NCI-H2227 treated with DMSO at 0.1 percent for 48 hours (cell line): ENCODE measurements around the gene ASAP3.
A peak's percentile ranks its signal among the peaks of the same experiment; 100 is the strongest.

Experiments
- DNase-seq: peaks from one replicate; lab custom pipeline; 2025; lab: John Stamatoyannopoulos, UW

ASAP3 gene

DNA sequence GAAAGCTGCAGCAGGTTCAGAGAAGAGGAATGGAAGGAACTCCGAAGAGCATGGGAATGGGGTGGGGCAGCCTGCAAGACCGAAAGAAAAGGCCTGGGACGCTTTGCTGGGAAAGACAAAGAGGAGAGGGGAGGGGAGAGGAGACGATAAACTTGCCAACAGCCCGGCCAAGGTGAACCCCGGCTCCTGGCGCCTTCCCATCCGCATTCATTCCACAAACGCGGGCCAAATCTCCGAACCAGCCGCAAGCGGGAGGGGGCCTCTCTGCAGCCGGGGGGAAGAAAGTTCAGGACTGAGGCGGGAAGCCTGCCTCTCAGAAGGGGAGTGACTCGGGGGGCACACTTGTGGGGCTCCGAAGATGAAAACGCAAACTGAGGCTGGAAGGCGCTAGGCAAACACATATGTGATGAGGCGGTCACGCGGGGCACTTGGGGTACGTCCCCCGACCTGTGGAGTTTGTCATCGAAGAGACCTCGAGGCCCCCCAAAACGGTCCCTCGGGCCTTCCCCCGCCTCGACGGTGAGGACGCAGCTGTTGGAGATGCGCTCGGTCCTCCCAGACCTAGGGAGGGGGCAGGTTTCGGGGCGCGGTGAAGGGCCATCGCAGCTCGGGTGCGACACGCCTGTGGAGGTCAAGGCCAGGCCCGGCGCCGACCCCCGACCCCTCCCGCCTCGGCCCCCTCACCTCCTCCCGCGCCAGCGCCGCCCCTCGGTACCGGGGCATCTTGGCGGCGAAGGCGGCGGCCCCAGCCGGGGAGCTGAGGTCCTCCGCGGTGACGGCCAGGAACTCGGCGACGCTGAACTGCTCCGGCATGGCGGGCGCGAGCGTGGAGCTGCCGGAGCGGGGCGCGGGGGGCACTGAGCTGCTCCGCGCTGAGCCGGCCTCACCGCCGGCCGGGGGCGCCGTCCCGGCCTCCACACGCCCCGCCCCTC, at the start of gene ASAP3:
ASAP3 (minus strand) TSS at position 859 of the 932 bp plus-strand sequence; CDS start at position 813, 46 bp downstream.
- no peak for DNase-seq

DNA sequence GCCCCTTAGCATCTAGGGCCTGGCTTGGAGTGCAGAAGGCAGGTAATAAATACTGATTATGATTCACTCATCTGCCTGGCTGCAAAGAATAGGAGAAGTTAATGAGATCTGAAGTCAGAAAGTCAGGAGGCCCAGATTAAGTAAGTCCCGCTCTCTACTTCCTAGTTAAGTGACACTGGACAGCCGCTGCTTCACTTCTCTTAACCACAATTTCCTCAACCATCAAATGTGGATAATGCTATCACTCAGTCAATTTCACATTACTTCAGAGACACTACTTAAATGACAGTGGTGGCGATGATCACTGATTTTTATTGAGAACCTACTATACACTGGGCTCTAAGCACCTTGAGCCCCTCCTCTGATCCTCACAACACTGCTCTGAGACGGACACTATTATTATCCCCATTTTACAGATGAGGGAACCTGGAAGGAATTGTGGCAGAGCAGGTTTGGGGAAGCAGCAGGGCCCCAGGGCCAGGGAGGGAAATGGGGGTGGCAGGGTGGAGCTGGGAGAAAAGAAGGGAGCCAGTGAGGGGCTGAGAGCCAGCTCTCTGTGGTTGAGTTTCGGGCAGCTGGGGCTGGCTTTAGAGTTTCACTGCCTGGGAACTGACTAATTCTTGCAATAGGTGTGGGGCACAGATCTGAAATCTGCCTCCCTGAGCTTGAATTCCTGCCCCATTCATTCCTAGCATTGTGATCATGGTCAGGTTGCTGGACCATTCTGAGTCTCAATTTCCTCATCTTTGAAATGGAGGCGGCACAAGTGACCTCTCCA, 49.5 kb upstream of the ASAP3 start:
- no peak for DNase-seq

DNA sequence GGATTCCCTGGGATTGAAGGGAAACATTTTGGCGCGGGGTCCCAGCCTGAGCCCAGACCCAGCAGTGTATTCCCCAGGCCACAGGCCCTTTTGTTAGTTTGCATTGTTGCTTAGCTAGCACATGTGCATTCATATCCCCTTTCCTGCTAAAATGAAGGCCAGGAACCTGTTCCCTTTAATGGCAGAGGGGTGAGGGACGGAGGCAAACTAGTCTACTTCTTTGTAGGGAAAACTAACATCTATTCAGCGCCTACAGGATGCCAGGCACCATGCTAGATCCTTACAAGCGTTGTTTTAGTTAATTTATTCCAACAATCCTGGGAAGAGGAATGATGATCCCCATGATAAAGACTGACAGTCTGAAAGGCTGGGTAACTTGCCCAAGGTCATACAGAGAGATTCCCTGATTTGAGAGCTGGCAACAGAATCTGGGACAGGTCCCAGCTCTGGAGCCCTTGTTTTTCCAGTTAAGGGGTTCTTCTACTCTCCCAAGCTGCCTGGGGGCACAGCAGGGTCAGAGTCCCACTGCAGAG, 47.6 kb upstream of the ASAP3 start:
- DNase-seq, result no peak

GRCh38 chr1:23530747-23531561, 47.0 kb upstream of the ASAP3 start, which contains the start of gene E2F2:
E2F2 (minus strand) TSS chr1:23531233; CDS start chr1:23530793, 440 bp downstream.
- peak; percentile 86 for DNase-seq

DNA sequence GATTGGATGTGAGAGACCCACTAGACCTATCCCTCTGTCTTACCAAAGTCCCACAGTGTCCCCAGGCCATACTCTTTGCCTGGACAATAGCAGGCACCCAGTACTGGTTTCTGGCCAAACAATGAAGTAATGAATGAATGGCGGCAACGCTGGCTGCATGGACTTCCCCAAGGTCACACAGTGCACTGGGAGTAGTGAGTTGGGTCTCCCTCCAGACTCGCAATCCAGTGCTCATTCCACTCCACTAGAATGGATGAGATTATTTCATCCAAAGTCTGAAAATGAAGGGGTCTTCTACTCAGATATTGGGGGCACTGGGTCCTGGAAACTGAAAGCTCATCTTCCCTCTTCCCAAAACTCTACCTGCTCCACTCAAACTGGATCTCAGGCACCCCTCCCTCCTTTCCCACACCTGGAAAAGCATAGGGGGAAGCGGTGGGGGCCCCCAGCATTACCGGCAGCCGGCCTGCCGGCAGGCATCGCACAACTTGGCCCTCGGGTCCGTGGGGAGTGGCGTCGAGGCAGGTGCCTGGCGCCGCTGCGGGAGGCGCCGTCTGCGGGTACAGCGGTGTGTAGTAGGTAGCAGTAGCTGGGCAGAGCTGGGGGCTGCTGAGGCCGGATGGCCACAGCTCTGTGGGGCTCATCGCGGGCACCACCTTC, 46.2 kb upstream of the ASAP3 start:
- no peak for DNase-seq

- no peak for DNase-seq
Measured at GRCh38 chr1:23529146-23530086, 45.4 kb upstream of the ASAP3 start.

DNA sequence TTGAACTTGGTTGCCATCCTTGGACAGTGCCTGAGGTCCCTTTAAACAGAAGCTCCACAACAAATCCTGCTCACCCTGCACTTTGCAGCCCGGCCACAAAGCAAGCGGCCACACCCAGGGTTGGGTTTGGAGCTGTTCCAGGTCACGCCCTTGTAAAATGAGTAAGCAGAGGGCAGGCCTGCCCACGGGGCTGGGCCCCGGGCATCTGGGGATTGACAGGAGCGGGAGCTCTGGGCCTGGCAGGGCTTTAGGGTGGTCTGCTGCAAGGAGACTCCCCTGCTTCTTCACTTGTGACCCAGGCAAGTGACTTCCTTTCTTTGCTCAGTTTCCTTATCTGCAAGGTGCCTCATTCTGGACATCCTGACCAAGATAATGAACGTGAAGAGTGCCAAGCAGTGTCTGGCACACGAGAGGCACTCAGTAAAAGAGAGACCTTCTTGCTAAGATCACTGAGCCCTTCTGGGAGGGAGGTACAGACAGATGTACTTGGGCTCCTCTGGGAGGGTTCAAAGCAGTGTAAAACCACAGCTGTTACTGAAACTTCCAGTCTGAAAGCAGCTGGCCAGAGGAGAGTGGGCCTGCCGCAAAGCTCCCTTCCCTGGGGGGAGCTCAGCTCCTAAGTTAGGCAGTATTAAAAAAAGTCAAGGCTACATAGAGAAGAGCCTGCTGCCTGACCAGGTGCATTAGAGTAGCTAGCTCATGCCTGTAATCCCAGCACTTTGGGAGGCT, 44.4 kb upstream of the ASAP3 start:
- no peak for DNase-seq

- DNase-seq, result no peak
Measured at GRCh38 chr1:23527900-23528249, 43.9 kb upstream of the ASAP3 start.

DNA sequence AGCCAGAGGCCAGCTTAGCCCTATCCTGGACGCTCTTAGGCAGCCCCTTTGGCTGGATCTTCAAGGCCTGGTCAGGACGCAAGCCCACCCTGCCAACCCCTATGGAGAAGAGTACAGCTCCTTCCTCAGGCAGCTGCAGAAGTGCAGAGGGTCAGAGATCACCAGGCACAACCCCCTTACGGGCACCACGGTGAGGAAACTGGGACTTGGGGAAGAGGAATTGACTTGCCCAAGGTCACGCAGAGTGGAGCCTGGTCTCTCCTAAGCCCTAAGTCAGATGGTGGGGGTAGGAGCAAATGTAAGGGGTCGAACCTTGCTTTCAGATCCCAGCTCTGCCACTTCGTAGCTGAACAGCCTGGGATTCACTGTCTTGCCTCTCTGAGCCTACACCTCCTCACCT, 43.4 kb upstream of the ASAP3 start:
- no peak for DNase-seq

DNA sequence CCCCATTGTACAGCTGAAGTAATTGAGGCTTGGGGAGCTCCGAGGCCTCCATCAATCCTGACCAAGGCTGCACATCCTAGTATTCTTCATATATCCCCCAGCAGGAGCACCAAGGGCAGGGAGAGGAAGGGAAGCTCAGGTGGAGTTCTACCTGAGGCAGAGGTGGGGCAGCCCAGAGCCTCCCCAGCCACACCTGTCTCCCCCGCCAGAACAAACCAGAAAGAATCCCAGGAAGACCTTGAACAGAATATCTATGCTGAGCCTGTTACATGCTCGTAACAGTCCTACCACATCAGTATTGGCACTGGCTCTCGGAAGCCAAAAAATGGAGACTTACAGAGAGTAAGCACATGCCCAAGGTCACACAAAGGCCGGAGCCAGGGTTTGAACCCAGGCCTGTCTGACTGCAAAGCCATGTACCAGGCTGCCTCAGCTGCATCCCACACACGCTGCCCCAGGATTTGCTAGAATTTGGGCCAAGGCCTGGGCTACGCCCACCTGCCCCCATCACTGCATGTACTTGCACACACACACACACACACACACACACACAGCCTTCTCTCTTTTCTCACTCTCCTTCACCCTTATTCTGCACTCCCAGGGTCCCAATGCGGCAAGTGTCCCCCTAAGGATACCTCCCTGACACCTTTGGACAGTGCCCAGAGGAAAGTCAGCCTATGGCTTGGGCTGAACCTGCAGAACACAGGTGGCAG, 42.5 kb upstream of the ASAP3 start:
- DNase-seq, result no peak

DNA sequence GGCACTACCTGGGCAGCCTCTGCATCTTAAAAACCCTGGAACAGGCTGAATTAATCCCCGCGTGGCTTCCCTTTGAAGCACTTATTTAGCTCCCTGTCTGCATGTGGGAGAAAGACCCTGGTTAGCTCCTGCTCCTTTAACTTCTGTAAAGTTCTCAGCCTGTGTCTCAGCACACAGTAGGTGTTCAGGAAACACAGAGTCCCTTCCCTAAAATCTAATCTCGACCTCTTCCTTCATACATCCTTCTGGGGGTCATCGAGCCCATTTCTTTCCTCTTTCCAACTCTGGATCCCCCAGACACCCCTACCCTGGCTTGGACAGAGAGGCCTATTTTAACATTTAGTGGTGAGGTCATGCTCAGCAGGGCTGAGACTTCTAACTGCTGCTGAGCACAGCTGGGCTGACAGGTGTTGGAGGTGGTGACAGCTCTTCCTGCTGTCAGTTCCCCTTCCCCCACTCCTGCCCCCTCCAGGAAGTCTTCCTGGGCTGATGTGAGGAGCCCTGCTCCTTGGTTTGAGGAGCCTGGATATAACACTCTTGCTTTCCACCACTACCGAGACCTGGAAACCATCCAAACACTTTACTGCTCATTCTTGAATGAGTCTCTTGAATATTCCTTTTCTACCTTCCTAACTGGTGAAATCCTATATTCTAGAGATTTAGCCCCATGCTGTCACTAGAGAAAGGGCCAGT, 41.7 kb upstream of the ASAP3 start:
- no peak for DNase-seq

GRCh38 chr1:23524716-23525401, 40.9 kb upstream of the ASAP3 start:
- DNase-seq, result no peak

GRCh38 chr1:23524163-23524562, 40.2 kb upstream of the ASAP3 start:
- DNase-seq, result no peak

GRCh38 chr1:23522244-23522982, 38.4 kb upstream of the ASAP3 start:
- DNase-seq, result no peak

DNA sequence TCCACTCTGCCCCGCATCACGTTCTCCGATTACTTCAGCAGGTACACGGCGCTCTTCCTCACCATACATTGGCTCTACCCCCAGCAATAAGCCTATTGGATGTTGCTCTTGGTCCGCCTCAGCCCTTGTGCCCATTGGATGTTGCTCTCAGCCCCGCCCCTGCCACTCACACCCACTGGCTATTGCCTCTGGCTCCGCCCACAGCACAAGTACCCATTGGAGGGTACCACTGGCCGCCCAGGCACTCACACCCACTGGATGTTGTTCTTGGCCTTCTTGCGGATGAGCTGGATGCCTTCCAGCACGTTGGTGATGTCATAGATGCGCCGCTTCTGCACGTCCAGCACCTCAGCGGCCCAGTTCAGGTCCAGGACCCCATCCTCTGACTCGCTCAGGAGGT, 37.6 kb upstream of the ASAP3 start:
- no peak for DNase-seq

DNA sequence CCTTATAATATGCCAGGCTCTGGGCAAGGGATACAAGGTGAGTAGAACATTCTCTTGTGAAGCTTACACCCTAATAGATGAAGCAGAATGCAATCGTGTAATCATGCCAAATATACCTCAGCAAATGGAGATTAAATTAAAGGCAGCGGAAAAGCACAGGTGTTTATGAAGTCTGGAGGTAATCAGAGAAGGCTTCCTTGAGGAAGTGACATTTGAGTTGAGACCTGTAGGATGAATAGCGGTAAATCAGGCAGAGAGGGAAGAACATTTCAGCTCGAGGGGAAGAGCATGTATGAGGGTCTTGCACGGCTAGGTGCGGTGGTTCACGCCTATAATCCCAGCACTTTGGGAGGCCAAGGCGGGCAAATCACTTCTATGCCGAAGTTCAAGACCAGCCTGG, 33.6 kb upstream of the ASAP3 start:
- DNase-seq, result no peak

- no peak for DNase-seq
Measured at GRCh38 chr1:23515905-23516304, 31.9 kb upstream of the ASAP3 start.
